Lower lobe of right lung (tissue), 2 donors: ENCODE data around the gene TECR. TPM values are rescaled to one million over a fixed set of nuclear protein-coding genes. Genes with fewer than 3 reads are reported as not detected.

Source experiments
- ATAC-seq, 2 donors: fragments of 200-7000 bp; cut with Tn5 transposase; one replicate each; pipeline ENCODE4 v1.9.1; 2020 to 2022; ENCODE audit warnings: mild to moderate bottlenecking in 2 of 2, moderate library complexity in 2 of 2
- DNase-seq: peaks from one replicate; pipeline ENCODE4 v3.0.0-alpha.2; 2020
- H3K27ac ChIP-seq: fragments of 200-600 bp; one replicate; pipeline ENCODE4 v1.8.0; 2022
- H3K27me3 ChIP-seq: fragments of 200-600 bp; one replicate; pipeline ENCODE4 v1.8.0; 2022; ENCODE audit warnings: low read depth
- H3K36me3 ChIP-seq: fragments of 200-600 bp; one replicate; pipeline ENCODE4 v1.8.0; 2022; ENCODE audit warnings: mild to moderate bottlenecking
- H3K4me1 ChIP-seq: fragments of 200-600 bp; one replicate; pipeline ENCODE4 v1.8.0; 2022
- H3K4me3 ChIP-seq: fragments of 200-600 bp; one replicate; pipeline ENCODE4 v1.8.0; 2022; ENCODE audit warnings: mild to moderate bottlenecking
- H3K9me3 ChIP-seq: fragments of 200-600 bp; one replicate; pipeline ENCODE4 v1.8.0; 2022
- CTCF ChIP-seq: fragments of 200-600 bp; IDR thresholded peaks from one replicate; pipeline ENCODE4 v1.8.0; 2022; ENCODE audit warnings: antibody characterized with exemption, mild to moderate bottlenecking
- intact Hi-C: fragments of 100-400 bp; cut with DNase I; formaldehyde crosslinking; loops from one replicate; pipeline ENCODE4 v1.11.0; 2022
- total RNA-seq: library from RNA; stranded (reverse); fragmentation: NEBNext Ultra II Directional; extraction: Animal tissue kit (Norgen Biotek cat#: 25700); gene quantifications from one replicate; pipeline ENCODE4 v1.2.1, GENCODE V29; 2021
- donor health status: DM: no; HTN: yes; CAD: no; lungs with severe emphysema.

TECR gene
- total RNA-seq, 1 donor from 2014 or later = 127 TPM

- Histone ChIP-seq H3K27ac (peak overlapping the region; percentile 86), H3K4me1 (peaks cover 54% of the 10 kb centered on the region), H3K9me3 (no peaks in the 10 kb centered on the region), H3K27me3 (no peaks in the 10 kb centered on the region), H3K36me3 (no peaks in the 10 kb centered on the region), H3K4me3 (no peak overlapping the region)
- peak; percentile 76 to 86 for ATAC-seq
- TF ChIP-seq CTCF = peak; percentile 77
- intact Hi-C loops = no loop called here
- peak; percentile 86 for DNase-seq
These were observed 23.7 kb upstream of the TECR start for GRCh38 chr19:14505488-14506239.

- intact Hi-C loops = no loop called here
- no peaks in the 10 kb centered on the region for H3K9me3 ChIP-seq
- H3K27ac ChIP-seq = peak overlapping the region; percentile 86
- no peaks in the 10 kb centered on the region for H3K27me3 ChIP-seq
- no peaks in the 10 kb centered on the region for H3K36me3 ChIP-seq
- ATAC-seq (peak; percentile 59 to 69), DNase-seq (peak; percentile 62)
- TF ChIP-seq CTCF = no peak
- H3K4me1 ChIP-seq = peaks cover 55% of the 10 kb centered on the region
- H3K4me3 ChIP-seq = no peak overlapping the region
These were observed 21.5 kb upstream of the TECR start for GRCh38 chr19:14507704-14508542.

- peaks cover 24% of the 10 kb centered on the region for H3K36me3 ChIP-seq
- H3K9me3 ChIP-seq = no peaks in the 10 kb centered on the region
- DNase-seq = peak; percentile 56
- H3K4me3 ChIP-seq = no peak overlapping the region
- TF ChIP-seq CTCF = no peak
- peak overlapping the region; percentile 86 for H3K27ac ChIP-seq
- H3K27me3 ChIP-seq = no peaks in the 10 kb centered on the region
- peak; percentile 48 to 58 for ATAC-seq
- H3K4me1 ChIP-seq = peaks cover 78% of the 10 kb centered on the region
- intact Hi-C loops = no loop called here
These were observed 18.8 kb upstream of the TECR start for GRCh38 chr19:14510311-14511228.

- TF ChIP-seq CTCF = no peak
- peaks cover 80% of the 10 kb centered on the region for H3K4me1 ChIP-seq
- no peaks in the 10 kb centered on the region for H3K9me3 ChIP-seq
- ATAC-seq = peak in 1 of 2 donors; percentile 1
- no peaks in the 10 kb centered on the region for H3K27me3 ChIP-seq
- H3K36me3 ChIP-seq = peaks cover 30% of the 10 kb centered on the region
- intact Hi-C loops = no loop called here
- DNase-seq = no peak
- peak overlapping the region; percentile 86 for H3K27ac ChIP-seq
- no peak overlapping the region for H3K4me3 ChIP-seq
These were observed 18.2 kb upstream of the TECR start for GRCh38 chr19:14511229-14511593.

GRCh38 chr19:14512406-14512961 lies 16.9 kb upstream of the TECR start:
- Histone ChIP-seq H3K4me1 (peaks cover 76% of the 10 kb centered on the region), H3K27ac (no peak overlapping the region), H3K9me3 (no peaks in the 10 kb centered on the region), H3K27me3 (no peaks in the 10 kb centered on the region), H3K36me3 (peaks cover 38% of the 10 kb centered on the region), H3K4me3 (no peak overlapping the region)
- intact Hi-C loops = no loop called here
- ATAC-seq (no peak), DNase-seq (no peak)
- TF ChIP-seq CTCF = no peak
